Epithelial cell of esophagus (primary cell): Measurements from ENCODE around the gene TUBD1.
"Not testable (repeated sequence)": the region's sequence is repeated elsewhere in the genome, so short reads cannot be mapped to it uniquely, and the experiment has no call there.

Experiments
- DNase-seq: peaks from one replicate; pipeline ENCODE4 v3.0.0; 2010; ENCODE audit warnings: low read depth
- H3K4me3 ChIP-seq: 2 replicates; pipeline ENCODE4 v1.5.1; 2011; ENCODE audit warnings: mild to moderate bottlenecking, low read length, control low read depth
- CTCF ChIP-seq: IDR thresholded peaks from 2 replicates; pipeline ENCODE4 v1.5.1; 2011; ENCODE audit warnings: low read depth, mild to moderate bottlenecking, low read length, control low read depth, inconsistent platforms; ENCODE audit not compliant: insufficient read depth; ENCODE audit errors: missing control alignments

TUBD1 gene

GRCh38 chr17:59830846-59831486 lies 61.8 kb downstream of the TUBD1 start:
- H3K4me3 ChIP-seq = no peak overlapping the region
- TF ChIP-seq CTCF = no peak
- peak; percentile 59 for DNase-seq

DNA sequence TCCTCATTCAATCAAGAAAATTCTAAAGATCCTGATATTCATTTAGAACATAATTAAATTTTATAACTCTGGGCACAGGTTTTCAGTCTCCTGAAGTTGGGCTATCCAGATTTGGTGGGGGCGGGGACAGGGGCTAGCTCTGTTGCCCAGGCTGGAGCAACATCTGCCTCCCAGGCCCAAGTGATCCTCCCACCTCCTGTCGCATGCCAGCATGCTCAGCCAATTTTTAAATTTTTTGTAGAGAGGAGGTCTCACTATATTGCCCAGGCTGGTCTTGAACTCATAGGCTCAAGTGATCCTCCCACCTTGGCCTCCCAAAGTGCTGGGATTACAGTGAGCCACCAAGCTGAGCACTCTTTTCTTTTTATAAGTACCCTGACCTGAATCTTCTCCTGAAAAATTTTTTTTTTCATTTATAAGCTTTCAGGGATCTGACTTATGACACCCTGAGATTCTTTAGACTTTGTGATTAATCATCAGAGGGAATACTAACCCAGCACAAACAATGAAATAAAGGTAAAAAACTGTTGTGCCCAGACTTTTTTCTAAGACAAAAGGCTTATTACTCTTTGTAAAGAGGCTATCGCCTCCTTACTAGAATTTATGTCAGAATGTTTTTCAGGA lies 62.6 kb downstream of the TUBD1 start:
- no peak overlapping the region for H3K4me3 ChIP-seq
- peak; percentile 61 for DNase-seq
- no peak for TF ChIP-seq CTCF

- DNase-seq = peak; percentile 99
- TF ChIP-seq CTCF = no peak
- no peak overlapping the region for H3K4me3 ChIP-seq
Measured at GRCh38 chr17:59829217-59830006, 63.3 kb downstream of the TUBD1 start.

GRCh38 chr17:59828819-59829216 lies 63.9 kb downstream of the TUBD1 start:
- not testable (repeated sequence) for DNase-seq, H3K4me3 ChIP-seq

DNA sequence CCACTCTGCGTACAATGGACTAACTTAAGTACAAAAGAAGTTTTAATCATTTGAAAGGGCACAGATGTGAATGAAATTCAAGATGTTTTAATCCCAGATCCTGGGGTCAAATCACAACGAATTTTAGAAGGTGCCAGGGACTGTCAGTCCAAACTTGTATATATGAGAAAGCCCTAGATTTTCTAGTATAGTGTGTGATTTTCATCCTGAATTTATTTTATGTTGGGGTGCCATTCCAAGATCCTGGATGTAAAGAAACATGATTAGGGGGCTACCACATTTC lies 64.3 kb downstream of the TUBD1 start:
- no peak overlapping the region for H3K4me3 ChIP-seq
- DNase-seq = no peak
- TF ChIP-seq CTCF = no peak

- no peak for TF ChIP-seq CTCF
- no peak for DNase-seq
- H3K4me3 ChIP-seq = no peak overlapping the region
Measured at GRCh38 chr17:59827721-59828477, 64.8 kb downstream of the TUBD1 start.

DNA sequence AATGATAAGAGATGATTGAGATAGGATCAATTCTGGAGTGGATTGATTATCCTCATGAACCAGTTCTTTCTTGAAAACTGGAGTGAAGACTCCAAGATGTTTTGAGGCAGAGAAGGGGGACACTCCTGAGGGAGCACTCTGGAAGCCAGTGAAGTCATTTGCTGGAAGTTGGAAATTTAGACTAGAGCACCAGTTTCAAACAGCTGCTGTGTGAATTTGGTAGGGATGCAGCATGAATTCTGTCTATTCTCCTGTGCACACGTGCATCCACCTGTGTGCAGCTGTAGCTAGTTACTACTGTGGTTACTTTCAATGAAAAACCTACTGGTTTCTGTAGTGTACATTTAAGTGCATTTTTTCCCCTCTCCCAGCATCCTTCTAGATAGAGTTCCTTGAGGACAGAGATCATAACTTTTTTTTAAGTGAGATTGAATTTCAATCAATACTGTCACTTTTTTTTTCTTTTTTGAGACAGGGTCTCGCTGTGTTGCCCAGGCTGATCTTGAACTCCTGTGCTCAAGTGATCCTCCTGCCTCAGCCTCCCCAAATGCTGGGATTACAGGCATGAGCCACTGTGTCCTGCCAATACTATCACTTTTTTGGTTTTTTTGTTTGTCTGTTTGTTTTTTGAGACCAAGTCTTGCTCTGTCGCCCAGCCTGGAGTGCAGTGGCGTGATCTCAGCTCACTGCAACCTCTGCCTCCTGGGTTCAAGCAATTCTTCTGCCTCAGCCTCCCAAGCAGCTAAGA lies 65.9 kb downstream of the TUBD1 start:
- DNase-seq = no peak
- no peak for TF ChIP-seq CTCF
- H3K4me3 ChIP-seq = no peak overlapping the region
